DMS53 treated with DMSO at 0.1 percent for 48 hours (cell line): ENCODE measurements around the gene PRRX2.

Source experiments
- DNase-seq: peaks from one replicate; lab custom pipeline; 2025; ENCODE audit not compliant: unreplicated experiment; lab: John Stamatoyannopoulos, UW

Gene PRRX2

DNA sequence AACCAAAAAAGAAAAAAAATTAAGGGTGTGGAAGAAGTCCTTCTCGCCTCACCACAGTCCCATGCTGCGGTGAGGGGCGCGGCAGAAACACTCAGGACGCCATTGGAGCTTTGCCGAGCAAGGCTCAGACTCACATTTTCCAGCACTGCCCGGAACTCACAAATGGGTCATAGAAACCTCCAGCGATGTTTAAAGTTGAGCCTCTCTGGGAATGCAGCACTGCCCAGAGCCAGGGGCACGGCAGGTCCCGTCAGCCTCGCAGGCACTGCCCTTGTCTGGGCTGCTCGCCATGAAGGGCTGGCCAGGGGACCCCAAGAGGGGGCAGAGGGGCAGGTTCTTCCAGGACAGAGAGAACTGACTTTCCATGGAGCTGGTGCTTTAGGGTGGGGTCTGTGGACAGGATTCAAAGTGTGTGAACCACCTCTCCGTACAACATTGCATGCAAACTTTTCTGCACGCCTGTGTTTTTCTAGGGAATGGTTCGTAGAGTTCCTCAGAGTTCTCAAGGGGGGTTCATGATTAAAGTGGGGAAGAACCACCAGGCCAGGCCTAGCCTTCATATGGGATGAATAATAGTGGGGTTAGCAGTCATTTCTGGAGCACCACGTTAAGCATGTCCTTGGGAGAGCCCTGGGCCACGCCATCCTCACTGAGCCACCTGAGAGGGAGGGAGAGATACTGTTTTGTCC is 38.4 kb downstream of the PRRX2 start:
- DNase-seq: no peak

DNA sequence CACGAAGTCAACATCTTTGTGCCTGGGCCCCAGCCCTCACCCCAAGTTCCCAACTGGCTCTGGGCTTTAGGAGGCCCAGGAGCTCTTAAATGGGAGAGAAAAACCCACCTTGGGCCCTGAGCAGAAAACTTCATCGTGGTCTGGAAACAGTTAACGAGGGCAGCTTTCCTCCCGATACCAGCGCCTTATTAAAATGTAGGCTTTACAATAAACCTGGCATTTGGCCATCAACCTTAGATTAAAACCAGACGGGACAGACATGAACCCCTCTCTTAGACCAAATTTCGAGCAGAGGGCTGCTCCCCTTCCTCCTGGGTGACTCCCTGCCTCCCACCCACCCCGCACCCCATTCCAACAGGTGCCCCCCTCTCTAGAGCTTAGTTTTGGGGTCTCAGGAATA is 39.4 kb downstream of the PRRX2 start:
- no peak for DNase-seq

DNA sequence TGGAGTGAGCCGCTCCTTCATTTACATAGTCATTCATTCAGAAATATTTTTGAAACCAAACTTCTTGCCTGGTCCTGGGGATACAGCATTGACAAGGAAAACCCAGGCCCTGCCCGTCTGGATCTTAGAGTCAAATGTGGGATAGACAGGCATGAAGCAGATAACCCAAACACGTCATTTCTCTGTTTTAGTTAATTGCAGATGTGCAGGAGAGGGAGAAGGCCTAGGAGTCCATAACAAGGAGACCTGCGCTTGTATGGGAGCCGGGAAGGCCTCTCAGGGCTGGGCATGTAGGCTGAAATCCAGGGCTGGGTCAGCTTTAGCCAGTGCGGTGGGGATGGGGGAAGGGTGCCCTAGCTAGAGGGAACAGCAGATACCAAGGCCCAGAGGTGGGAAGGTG is 43.3 kb downstream of the PRRX2 start:
- DNase-seq: no peak

DNA sequence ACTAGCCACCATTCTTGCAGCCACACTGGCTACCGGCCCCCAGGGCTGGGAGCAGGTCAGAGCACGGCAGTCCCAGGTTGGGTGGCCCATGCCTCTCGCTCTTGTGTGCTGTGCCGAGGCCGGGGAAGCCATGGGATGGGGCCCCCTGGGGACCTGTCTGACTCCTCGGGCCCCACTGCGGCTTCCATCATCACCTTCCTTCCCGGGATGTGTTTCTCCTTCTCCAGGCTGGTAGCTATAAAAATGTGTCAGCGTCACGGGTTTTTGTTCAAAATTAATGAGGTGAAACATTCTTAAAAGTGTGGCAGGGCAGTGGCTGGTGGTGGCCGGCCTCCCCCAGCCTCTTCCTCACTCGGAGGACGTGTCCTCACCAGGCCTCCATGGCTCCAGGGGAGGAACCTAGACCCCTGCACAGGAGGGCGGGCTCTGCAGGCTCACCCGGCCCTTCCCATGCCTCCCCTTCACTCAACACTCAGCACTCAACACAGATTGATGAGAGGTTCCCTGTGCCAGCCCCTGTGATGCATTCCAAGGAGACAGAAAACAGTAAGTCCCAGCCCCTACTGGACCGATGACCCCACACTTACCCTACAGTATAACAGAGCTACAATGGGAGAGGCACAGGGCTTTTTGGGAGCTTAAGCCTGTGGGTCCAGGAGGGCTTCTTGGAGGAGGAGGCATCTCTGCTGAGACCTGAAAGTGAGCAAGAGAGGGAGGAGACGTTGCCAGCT is 44.2 kb downstream of the PRRX2 start:
- DNase-seq: no peak

DNA sequence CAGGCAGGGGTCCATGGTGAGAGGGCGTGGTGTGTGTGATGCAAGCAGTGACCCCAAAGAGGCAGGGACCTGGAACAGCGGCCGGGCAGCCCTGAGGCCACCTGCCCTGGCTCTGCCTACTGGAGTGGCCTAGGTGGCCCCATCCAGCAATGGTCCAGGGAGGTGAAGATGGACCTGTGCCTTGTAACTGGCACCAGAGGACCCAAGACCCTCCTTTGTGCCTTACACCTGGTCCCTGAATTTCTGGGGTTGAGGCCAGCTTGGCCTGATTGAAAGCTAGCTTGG is 44.7 kb downstream of the PRRX2 start:
- no peak for DNase-seq

DNA sequence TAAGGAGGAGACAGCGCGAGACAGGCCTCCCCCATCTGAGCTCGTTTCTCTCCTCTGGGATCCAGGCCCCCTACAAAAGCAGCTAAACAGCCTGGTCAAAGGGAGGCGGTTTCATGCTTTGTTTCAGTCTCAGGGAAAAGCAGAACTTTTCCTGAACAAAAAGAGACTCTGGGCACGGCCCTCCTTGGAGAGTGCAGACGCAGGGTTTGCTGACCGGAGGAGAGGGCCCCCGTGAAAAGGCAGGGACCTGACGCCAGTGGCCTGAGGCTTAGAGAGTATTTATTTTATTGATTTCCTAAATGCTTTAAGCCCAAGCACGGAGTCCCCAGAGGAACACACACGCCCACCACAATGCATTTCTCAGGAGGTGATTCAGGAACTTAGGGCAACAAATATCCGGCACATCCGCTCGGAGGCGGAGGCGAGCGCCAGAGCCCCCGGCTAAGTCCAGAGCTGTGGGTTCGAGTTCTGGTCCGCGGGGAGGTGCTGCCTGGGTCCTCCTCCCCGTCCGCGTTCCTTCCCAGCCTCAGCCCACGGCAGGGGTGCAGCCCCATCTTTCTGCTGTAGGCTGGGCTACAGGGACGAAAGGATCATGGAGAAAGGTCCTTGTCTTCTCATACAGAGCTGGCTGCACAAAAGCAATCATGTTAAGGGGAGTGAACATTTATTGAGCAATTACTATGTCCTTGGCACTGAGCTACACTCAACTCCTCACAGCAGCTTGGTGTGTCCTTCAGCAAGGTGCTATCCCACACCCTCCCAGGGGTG is 47.4 kb downstream of the PRRX2 start:
- DNase-seq: no peak

DNA sequence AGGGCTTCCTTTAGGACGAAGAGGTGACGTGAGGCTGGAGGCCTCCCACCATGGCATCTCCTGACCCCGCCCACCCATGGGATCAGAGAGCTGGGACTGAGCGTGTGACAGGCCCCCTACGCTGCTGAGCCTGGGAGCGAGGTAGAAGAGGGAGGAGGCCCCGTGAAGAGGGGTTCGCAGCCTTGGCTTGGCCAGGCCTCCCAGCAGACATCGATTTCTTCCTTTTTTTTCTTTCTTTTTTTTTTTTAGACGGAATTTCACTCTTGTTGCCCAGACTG is 47.9 kb downstream of the PRRX2 start:
- no peak for DNase-seq

DNA sequence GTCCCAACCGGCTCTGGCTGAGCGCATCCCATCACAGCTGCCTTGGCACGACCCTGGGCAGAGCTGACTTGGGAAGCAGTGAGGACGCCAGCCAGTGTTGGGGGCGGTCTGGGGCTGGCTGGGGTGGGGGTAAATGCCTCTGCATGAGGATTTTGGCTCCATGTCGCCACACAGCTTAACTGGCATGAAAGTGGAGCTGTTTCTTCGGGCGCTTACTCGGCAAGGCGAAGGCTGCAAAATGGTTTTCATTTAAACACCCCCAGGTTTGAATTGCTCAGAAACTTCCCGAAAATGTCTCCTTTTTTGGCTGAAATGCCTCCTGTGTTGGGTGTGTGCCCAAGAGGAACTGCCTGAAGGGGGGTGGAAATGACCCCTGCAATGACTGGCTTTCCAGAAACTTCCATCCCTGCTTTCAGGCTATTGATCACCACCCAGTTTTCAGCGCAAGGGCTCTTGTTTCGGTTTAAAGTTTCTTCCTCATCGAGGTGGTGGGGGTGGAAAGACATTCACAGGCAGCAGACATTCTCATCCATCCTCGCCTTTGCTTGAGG is 49.1 kb downstream of the PRRX2 start:
- DNase-seq: no peak

DNA sequence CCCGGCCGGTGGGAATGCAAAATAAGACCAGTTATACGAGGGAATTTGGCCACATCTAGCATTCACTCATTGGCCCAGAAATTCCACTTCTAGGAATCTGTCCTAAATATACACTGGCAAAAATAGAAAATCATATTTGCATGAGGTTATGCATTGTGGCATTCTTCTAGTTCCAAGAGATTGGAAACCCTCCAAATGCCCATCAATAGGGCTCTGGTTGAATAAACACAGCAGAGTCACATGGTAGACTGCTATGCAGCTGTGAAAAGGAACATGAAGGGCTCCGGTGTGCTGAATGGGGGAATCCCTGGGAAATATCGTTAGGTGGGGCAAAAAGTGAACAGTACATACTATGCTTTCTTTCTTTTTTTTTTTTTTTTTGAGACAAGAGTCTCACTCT is 50.6 kb downstream of the PRRX2 start:
- DNase-seq: no peak

DNA sequence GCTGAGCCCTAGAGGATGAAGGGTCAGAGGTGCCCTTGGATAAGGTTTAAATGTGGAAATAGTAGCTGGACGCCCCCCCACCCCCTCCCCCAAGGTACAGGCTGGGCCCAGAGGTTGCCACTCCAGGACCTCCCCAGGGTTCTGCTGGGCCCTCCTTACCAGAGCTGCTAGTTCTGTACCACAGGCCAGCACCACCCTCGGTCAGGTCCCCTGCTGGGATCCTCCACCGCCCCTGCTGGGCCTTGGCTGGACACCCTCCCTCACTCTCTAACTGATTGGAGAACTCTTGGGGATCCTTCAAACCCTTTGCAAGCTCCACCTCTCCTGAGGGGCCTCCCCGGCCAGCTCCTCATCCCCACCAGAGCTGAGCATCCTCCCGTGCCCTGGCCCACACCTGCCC is 52.5 kb downstream of the PRRX2 start:
- DNase-seq: no peak

DNA sequence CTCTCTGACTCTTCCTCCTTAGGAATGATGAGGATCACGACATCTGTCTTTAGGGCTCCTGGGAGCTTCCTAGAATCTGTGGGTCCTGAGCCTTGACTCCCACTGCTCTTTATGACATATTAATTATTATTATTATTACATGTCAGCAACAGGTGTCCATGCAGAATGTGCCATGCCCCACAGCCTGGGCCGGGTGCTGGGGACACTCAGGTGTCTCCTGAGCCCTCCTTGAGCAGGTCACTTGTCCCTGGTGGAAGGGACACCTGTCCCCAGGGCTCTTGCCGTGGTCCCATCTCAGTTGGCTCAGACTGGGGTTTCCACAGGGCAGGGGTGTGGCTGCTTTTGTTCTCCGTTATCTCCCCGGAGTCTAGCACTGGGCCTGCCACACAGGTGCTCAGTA is 53.2 kb downstream of the PRRX2 start:
- no peak for DNase-seq

DNA sequence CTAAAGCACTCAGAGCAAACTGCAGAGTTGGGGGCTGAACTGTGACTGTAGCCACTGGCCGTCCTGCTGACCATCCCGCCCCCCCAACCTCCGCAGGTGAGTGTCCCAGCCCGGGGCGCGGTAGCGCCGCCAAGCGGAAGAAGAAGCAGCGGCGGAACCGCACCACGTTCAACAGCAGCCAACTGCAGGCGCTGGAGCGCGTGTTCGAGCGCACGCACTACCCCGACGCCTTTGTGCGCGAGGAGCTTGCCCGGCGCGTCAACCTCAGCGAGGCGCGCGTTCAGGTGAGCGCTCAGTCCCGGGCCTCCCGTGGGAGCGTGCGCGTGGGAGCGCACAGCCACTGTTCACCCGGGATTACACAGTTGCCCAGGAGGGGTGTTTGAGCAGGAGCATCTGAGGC is 53.7 kb downstream of the PRRX2 start:
- no peak for DNase-seq

DNA sequence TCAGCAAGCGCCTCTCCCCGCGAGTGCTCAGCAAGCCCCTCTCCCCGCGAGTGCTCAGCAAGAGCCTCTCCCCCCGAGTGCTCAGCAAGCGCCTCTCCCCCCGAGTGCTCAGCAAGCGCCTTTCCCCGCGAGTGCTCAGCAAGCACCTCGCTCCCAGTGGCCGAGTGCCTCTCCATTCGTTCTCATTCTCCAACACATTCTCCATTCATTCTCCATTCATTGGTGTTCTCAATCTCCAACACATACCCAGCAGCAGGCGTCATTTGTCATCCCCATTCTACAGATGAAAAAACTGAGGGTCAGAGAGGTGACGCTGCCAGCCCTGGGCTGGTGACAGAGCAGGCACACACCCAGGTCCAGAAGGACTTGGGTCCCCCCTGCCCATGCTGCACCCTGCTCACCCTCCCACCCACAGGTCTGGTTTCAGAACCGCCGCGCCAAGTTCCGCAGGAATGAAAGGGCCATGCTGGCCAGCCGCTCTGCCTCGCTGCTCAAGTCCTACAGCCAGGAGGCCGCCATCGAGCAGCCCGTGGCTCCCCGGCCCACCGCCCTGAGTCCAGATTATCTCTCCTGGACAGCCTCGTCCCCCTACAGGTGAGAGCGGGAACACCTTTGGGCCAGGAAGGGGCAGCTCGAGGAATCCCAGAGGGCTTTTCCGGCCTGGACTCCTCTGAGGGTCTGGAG is 54.9 kb downstream of the PRRX2 start:
- no peak for DNase-seq

DNA sequence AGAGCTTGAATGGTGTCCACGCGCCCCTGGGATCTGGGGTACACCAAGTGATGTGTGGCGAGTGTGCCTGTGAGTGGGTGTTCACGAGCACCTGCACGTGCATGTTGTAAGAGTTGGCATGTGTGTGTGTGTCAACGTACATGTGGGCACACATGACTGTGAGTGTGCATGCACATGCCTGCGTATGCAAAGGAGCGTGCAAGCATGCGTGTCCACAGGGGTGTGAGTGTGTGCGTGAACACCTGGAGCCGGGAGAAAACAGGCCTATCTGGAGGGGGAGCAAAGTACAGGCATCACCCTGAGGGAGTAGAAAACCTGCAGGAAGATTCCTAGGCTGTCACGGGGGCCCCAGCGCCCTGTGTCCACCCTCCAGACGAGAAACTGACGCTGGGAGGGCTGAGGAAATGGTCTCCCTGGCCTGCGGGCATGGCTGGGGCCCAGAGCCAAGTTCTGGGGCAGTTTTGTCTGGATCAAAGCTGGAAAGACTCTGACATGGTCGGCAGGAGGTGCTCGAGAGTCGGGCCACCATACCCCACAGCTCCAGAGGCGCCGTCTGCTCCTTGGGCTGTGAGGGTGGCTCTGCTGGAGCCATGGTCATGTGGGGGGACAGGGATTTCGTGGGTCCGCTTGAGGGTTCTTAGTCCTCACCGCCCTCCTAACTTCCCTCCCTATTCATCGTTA is 55.6 kb downstream of the PRRX2 start:
- DNase-seq: no peak

DNA sequence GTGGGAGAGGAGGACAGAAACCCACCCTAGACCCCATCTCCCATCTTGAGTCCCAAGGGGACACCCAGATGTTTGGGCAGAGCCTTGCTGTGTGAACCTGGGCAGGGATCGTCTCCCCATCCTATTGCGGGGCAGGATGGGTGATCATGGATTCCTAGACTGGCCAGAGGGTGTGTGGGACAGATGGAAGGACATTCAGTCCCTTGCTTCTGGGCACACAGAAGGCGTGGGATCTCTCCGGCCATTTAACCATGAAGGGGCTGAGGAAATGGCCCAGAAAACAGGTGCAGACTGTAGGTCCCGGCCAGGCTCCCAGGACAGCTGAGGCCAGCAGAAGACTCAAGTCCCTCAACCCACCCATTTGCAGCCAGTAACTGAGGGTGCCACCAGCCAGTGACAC is 57.5 kb downstream of the PRRX2 start:
- no peak for DNase-seq

DNA sequence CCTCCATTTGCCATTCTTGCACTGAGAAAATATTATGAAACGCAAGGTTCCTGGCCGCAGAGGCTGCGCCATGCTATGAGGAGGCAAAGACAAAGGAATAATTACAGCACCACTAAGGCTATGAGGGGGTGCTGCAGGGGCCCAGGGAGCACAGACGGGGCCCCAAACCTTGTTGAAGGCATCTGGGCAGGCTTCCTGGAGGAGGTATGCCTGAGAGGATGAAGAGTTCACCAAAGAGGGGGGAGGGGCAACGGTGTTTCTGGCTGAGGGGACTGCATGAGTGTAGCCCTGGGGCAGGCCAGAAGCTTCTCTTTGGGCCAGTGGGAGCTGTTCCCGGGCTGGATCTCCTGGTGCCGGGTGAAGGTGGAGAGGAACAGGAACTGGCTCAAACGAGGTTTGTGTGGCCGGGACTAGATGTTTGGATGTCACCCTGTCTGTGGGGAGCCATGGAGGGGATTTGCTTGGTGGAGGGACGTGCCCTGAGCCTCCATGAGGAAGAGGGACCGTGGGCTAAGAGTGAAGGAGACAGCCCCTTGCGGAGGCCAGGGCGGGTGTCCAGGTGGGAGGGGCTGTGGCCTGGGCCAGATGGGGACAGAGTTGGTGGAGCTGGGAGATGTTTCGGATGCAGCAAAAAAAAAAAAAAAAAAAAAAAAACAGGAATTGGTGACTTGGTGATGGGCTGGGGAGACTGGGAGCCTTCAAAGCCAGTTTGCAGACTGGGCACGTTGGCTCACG is 59.2 kb downstream of the PRRX2 start:
- no peak for DNase-seq

DNA sequence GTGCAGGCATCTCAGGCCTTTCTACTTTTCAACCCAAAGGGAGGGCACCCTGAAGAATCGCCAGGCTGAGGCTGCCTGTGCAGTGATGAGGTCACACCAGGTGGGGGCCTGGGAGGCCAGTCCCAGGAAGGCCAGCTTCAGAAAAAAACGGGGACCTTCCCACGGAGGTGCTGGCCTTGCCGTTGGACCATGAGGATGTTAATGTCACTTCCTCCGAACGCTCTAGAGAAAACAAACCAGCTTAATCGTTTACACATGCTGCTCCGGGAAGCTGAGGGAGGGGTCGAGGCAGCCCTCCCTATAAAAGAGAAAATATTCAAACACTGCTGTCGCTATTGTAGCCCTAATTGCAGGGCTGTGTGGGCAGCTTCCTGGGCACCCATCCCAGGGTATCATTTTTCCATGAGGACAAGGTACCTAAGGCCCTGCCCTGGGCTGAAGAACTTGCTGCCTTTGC is 60.4 kb downstream of the PRRX2 start:
- DNase-seq: no peak

DNA sequence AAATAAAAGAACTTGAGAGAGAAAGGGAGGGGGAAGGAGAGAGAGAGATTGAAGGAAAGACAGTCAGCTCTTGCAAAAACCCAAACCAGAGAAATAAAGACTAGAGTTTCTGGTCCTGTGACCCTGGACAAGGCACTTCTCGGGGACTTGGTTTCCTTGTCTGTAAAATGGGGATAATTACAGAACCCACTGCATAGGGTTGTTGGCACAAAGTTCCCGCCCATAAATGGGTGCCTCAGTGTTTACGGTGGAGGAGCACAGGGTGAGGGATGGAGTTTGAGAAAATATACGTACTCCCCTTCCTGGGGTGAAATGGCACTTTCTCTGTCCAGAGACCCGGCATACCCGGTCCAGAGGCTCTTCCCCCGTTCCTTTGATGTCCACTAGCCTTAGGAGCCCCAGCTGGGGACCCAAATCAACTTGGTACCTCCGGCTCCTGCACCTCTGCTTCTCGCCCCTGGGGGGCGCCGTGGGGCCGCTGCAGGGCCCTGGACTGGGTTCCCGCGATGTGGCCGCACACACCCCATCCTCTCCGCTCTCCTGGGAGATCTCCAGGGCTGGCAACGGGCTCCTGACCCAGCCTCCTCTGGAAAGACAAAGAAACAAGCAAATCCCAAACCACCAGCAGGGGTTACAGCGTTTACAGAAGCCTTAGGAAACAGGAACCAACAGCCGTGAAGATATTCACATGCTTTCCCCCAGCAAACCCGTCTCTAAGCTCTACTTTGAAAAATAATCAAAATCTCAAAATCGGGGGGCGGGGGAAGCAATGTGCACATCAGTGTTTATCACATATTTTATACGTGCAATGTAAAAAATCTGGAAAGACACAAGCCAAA is 61.1 kb downstream of the PRRX2 start:
- DNase-seq: peak; percentile 53

DNA sequence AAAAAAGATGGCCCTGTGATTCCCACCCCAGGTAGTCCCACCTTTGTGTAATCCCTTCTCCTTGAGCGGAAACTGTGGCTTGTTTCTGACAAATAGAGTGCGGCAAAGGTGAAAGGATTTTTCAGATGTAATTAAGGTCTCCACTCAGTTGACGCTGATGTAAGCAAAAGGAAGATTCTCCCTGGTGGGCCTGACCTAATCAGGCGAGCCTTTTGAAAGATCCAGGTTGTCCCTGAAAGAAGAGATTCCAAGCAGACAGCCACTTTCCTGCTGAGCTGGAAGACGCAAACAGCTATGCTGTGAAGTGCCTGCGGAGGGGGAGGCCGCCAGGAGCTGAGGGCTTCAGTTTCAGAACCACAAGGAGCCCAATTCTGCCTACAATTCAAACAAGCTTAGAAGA is 63.3 kb downstream of the PRRX2 start:
- no peak for DNase-seq
